Measurements from ENCODE around the gene AVL9.

DNA sequence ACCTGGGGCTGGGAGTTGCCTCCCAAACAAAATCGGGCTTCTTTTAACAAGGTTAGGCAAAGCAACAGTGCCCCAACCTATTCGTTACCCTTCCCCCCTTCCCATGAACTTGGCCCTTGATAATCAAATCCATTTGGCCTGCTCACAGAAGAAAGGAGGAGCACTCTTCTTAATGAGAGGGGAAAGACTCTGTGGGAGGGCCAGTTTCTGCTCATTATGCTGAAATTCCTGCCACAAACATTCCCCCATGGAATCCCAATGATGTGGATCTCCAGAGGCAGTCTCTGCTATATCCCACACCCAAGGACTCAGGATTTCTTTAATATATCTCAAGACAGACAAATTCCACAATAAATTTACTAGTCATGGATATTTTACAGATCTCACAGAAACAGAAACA lies 48.1 kb upstream of the AVL9 start:
- no peak for TF ChIP-seq CTCF (IDR thresholded peaks at IDR 0.05; ENCODE audit: low read depth, low read length, poor library complexity, severe bottlenecking)
- TF ChIP-seq EZH2phosphoT487 (IDR thresholded peaks at IDR 0.05; ENCODE audit: borderline replicate concordance, low read length): no peak

All from DOHH2 (cell line).